Activated CD4-positive, alpha-beta memory T cell treated with anti-CD3 and anti-CD28 coated beads, Interleukin-2, amount 10 ng/mL, durations not matched to agents 7 days and 5 days (primary cell): ENCODE data around the gene CLDN19. TPM values are rescaled to one million over a fixed set of nuclear protein-coding genes. Genes with fewer than 3 reads are reported as not detected.

ENCODE experiments used
- CTCF ChIA-PET: fragments of 350-600 bp; sonication (Branson Sonifier 250); formaldehyde crosslinking; loops from one replicate; lab custom pipeline; 2021; ENCODE audit warnings: antibody characterized with exemption, inconsistent platforms; lab: Charles Lee
- POLR2A ChIA-PET: fragments of 350-600 bp; sonication (Branson Sonifier 250); formaldehyde crosslinking; loops from one replicate; lab custom pipeline; 2021; ENCODE audit warnings: antibody characterized with exemption; lab: Charles Lee
- DNase-seq: peaks from one replicate; pipeline ENCODE4 v3.0.0-alpha.2; 2020
- H3K27ac Mint-ChIP-seq: one replicate; pipeline ENCODE4 v1.8.0; 2021; ENCODE audit warnings: mild to moderate bottlenecking, mixed read lengths
- H3K27me3 Mint-ChIP-seq: one replicate; pipeline ENCODE4 v1.8.0; 2021; ENCODE audit warnings: mixed read lengths
- H3K36me3 Mint-ChIP-seq: one replicate; pipeline ENCODE4 v1.8.0; 2021; ENCODE audit warnings: low read depth, mixed read lengths
- H3K4me1 Mint-ChIP-seq: one replicate; pipeline ENCODE4 v1.8.0; 2021; ENCODE audit warnings: mixed read lengths
- H3K4me3 Mint-ChIP-seq: one replicate; pipeline ENCODE4 v1.8.0; 2021; ENCODE audit warnings: mild to moderate bottlenecking, mixed read lengths
- H3K9me3 Mint-ChIP-seq: one replicate; pipeline ENCODE4 v1.8.0; 2021; ENCODE audit warnings: mixed read lengths
- total RNA-seq, 2 experiments: library from RNA; stranded (reverse); gene quantifications; one replicate each; pipeline ENCODE4 v1.2.3, GENCODE V29; 2021

Gene CLDN19
- total RNA-seq, 2 experiments from 2014 or later: not detected

GRCh38 chr1:42773420-42773819, 33.4 kb upstream of the CLDN19 start:
- no peaks in the 10 kb centered on the region for H3K27me3 Mint-ChIP-seq
- CTCF ChIA-PET: interaction anchor here (1.3 to 2.8 kb wide), 2 partner anchors 10 to 300 kb away, joined by 4 to 8 read pairs; no protein-coding TSS in a partner anchor
- H3K4me3 Mint-ChIP-seq: no peak overlapping the region
- POLR2A ChIA-PET: no interaction called here
- DNase-seq: no peak
- no peak overlapping the region for H3K27ac Mint-ChIP-seq
- H3K4me1 Mint-ChIP-seq: peaks cover 45% of the 10 kb centered on the region
- peaks cover 62% of the 10 kb centered on the region for H3K36me3 Mint-ChIP-seq
- no peaks in the 10 kb centered on the region for H3K9me3 Mint-ChIP-seq

GRCh38 chr1:42769811-42770210, 29.8 kb upstream of the CLDN19 start:
- Mint-ChIP-seq H3K4me3 (no peak overlapping the region), H3K36me3 (peaks cover 28% of the 10 kb centered on the region), H3K27ac (no peak overlapping the region), H3K9me3 (no peaks in the 10 kb centered on the region), H3K4me1 (peaks cover 44% of the 10 kb centered on the region), H3K27me3 (no peaks in the 10 kb centered on the region)
- POLR2A ChIA-PET: no interaction called here
- DNase-seq: no peak
- CTCF ChIA-PET: interaction anchor here (3.8 kb wide), 1 partner anchor 304 kb away, joined by 18 read pairs; no protein-coding TSS in a partner anchor

GRCh38 chr1:42768172-42768571, 28.1 kb upstream of the CLDN19 start:
- Mint-ChIP-seq H3K36me3 (peaks cover 19% of the 10 kb centered on the region), H3K4me3 (no peak overlapping the region), H3K4me1 (peaks cover 40% of the 10 kb centered on the region), H3K27ac (peak overlapping the region; percentile 85), H3K9me3 (no peaks in the 10 kb centered on the region), H3K27me3 (no peaks in the 10 kb centered on the region)
- CTCF ChIA-PET: interaction anchor here (3.0 to 3.8 kb wide), 5 partner anchors 9 to 306 kb away, joined by 13 to 29 read pairs (median 20); partner anchors contain the start of genes PPIH and ZNF691
- POLR2A ChIA-PET: interaction anchor here (0.9 to 4.1 kb wide), 13 partner anchors 9 to 311 kb away, joined by 3 to 55 read pairs (median 8); partner anchors contain the start of genes CCDC30, ERMAP, PPCS and PPIH
- DNase-seq: no peak

- H3K36me3 Mint-ChIP-seq: peaks cover 16% of the 10 kb centered on the region
- no peaks in the 10 kb centered on the region for H3K9me3 Mint-ChIP-seq
- ChIA-PET CTCF (interaction anchor here (0.8 to 3.8 kb wide), 17 partner anchors 10 to 404 kb away, joined by 3 to 29 read pairs (median 9); partner anchors contain the start of genes CCDC30, CFAP57, EBNA1BP2 and PPIH), POLR2A (interaction anchor here (0.6 to 4.1 kb wide), 36 partner anchors 10 to 405 kb away, joined by 3 to 55 read pairs (median 4); partner anchors contain the start of genes CCDC30, CFAP57, EBNA1BP2 and ERMAP)
- no peak overlapping the region for H3K4me3 Mint-ChIP-seq
- H3K27me3 Mint-ChIP-seq: no peaks in the 10 kb centered on the region
- peaks cover 36% of the 10 kb centered on the region for H3K4me1 Mint-ChIP-seq
- no peak for DNase-seq
- peak overlapping the region; percentile 85 for H3K27ac Mint-ChIP-seq
Observed at GRCh38 chr1:42767510-42768000, 27.5 kb upstream of the CLDN19 start.

- H3K27ac Mint-ChIP-seq: peak within 1 kb of the TSS; percentile 85
- peak; percentile 100 for DNase-seq
- H3K36me3 Mint-ChIP-seq: peaks cover 17% of the 10 kb centered on the region
- H3K27me3 Mint-ChIP-seq: no peaks in the 10 kb centered on the region
- ChIA-PET CTCF (interaction anchor here (0.6 to 3.8 kb wide), 22 partner anchors 9 to 1947 kb away, joined by 3 to 29 read pairs (median 5); partner anchors contain the start of genes CCDC30, CFAP57, EBNA1BP2 and PPIH), POLR2A (interaction anchor here (0.6 to 4.1 kb wide), 49 partner anchors 9 to 883 kb away, joined by 3 to 55 read pairs (median 4); partner anchors contain the start of genes CCDC30, CFAP57, CLDN19 and EBNA1BP2)
- no peak within 1 kb of the TSS for H3K4me3 Mint-ChIP-seq
- peaks cover 36% of the 10 kb centered on the region for H3K4me1 Mint-ChIP-seq
- H3K9me3 Mint-ChIP-seq: no peaks in the 10 kb centered on the region
Observed at GRCh38 chr1:42766741-42767509, 26.9 kb upstream of the CLDN19 start, which contains the start of the genes C1orf50 and P3H1. TSS of gene C1orf50 (plus strand) at chr1:42767249. CDS start at chr1:42767312, 63 bp downstream. TSS of gene P3H1 (minus strand) at chr1:42767028. CDS start at chr1:42766971, 57 bp downstream.

- CTCF ChIA-PET: interaction anchor here (0.6 to 3.8 kb wide), 22 partner anchors 8 to 1948 kb away, joined by 3 to 29 read pairs (median 5); partner anchors contain the start of genes CCDC30, CFAP57, EBNA1BP2 and PPIH
- POLR2A ChIA-PET: interaction anchor here (0.6 to 4.1 kb wide), 42 partner anchors 8 to 884 kb away, joined by 3 to 55 read pairs (median 5); partner anchors contain the start of genes CFAP57, CLDN19, EBNA1BP2 and ELOVL1
- H3K4me3 Mint-ChIP-seq: no peak overlapping the region
- peaks cover 35% of the 10 kb centered on the region for H3K4me1 Mint-ChIP-seq
- H3K9me3 Mint-ChIP-seq: no peaks in the 10 kb centered on the region
- peak; percentile 31 for DNase-seq
- peaks cover 24% of the 10 kb centered on the region for H3K36me3 Mint-ChIP-seq
- H3K27ac Mint-ChIP-seq: no peak overlapping the region
- no peaks in the 10 kb centered on the region for H3K27me3 Mint-ChIP-seq
Observed at GRCh38 chr1:42765832-42766740, 26.1 kb upstream of the CLDN19 start.

GRCh38 chr1:42765269-42765668, 25.2 kb upstream of the CLDN19 start:
- no peak overlapping the region for H3K27ac Mint-ChIP-seq
- POLR2A ChIA-PET: interaction anchor here (0.7 to 4.1 kb wide), 8 partner anchors 16 to 885 kb away, joined by 3 to 55 read pairs (median 15); partner anchors contain the start of genes ERMAP, KDM4A, PPIH and SVBP
- H3K27me3 Mint-ChIP-seq: no peaks in the 10 kb centered on the region
- DNase-seq: no peak
- no peaks in the 10 kb centered on the region for H3K9me3 Mint-ChIP-seq
- H3K4me3 Mint-ChIP-seq: no peak overlapping the region
- H3K4me1 Mint-ChIP-seq: peaks cover 31% of the 10 kb centered on the region
- H3K36me3 Mint-ChIP-seq: peaks cover 18% of the 10 kb centered on the region
- CTCF ChIA-PET: interaction anchor here (1.5 to 3.1 kb wide), 3 partner anchors 51 to 107 kb away, joined by 8 to 16 read pairs (median 13); partner anchors contain the start of genes PPIH and YBX1

- CTCF ChIA-PET: interaction anchor here (1.1 to 1.5 kb wide), 2 partner anchors 16 to 84 kb away, joined by 3 to 5 read pairs; partner anchors contain the start of gene ZNF691
- H3K36me3 Mint-ChIP-seq: peaks cover 22% of the 10 kb centered on the region
- H3K27ac Mint-ChIP-seq: no peak overlapping the region
- no peaks in the 10 kb centered on the region for H3K27me3 Mint-ChIP-seq
- no peak overlapping the region for H3K4me3 Mint-ChIP-seq
- no peak for DNase-seq
- H3K4me1 Mint-ChIP-seq: peaks cover 5% of the 10 kb centered on the region
- POLR2A ChIA-PET: no interaction called here
- H3K9me3 Mint-ChIP-seq: no peaks in the 10 kb centered on the region
Observed at GRCh38 chr1:42762269-42762668, 22.2 kb upstream of the CLDN19 start.

GRCh38 chr1:42761567-42761966, 21.5 kb upstream of the CLDN19 start:
- peaks cover 29% of the 10 kb centered on the region for H3K36me3 Mint-ChIP-seq
- no peaks in the 10 kb centered on the region for H3K9me3 Mint-ChIP-seq
- H3K4me3 Mint-ChIP-seq: no peak overlapping the region
- no peak for DNase-seq
- H3K27ac Mint-ChIP-seq: no peak overlapping the region
- ChIA-PET CTCF (interaction anchor here (1.1 kb wide), 1 partner anchor 17 kb away, joined by 3 read pairs; no protein-coding TSS in a partner anchor), POLR2A (no interaction called here)
- H3K4me1 Mint-ChIP-seq: peaks cover 5% of the 10 kb centered on the region
- H3K27me3 Mint-ChIP-seq: no peaks in the 10 kb centered on the region

- peaks cover 44% of the 10 kb centered on the region for H3K36me3 Mint-ChIP-seq
- CTCF ChIA-PET: interaction anchor here (2.9 kb wide), 1 partner anchor 8 kb away, joined by 20 read pairs; the partner anchor contains the start of genes C1orf50 and P3H1
- H3K27ac Mint-ChIP-seq: no peak overlapping the region
- no peaks in the 10 kb centered on the region for H3K9me3 Mint-ChIP-seq
- no peak overlapping the region for H3K4me3 Mint-ChIP-seq
- POLR2A ChIA-PET: interaction anchor here (1.0 to 3.2 kb wide), 2 partner anchors 8 to 421 kb away, joined by 3 to 16 read pairs; partner anchors contain the start of genes C1orf50 and P3H1
- no peak for DNase-seq
- peaks cover 5% of the 10 kb centered on the region for H3K4me1 Mint-ChIP-seq
- no peaks in the 10 kb centered on the region for H3K27me3 Mint-ChIP-seq
Observed at GRCh38 chr1:42759114-42759513, 19.1 kb upstream of the CLDN19 start.

GRCh38 chr1:42758641-42759040, 18.6 kb upstream of the CLDN19 start:
- peaks cover 4% of the 10 kb centered on the region for H3K4me1 Mint-ChIP-seq
- DNase-seq: no peak
- H3K4me3 Mint-ChIP-seq: no peak overlapping the region
- H3K27me3 Mint-ChIP-seq: no peaks in the 10 kb centered on the region
- POLR2A ChIA-PET: interaction anchor here (1.0 to 3.2 kb wide), 2 partner anchors 8 to 420 kb away, joined by 3 to 16 read pairs; partner anchors contain the start of genes C1orf50 and P3H1
- CTCF ChIA-PET: interaction anchor here (2.9 kb wide), 1 partner anchor 8 kb away, joined by 20 read pairs; the partner anchor contains the start of genes C1orf50 and P3H1
- no peaks in the 10 kb centered on the region for H3K9me3 Mint-ChIP-seq
- peaks cover 49% of the 10 kb centered on the region for H3K36me3 Mint-ChIP-seq
- H3K27ac Mint-ChIP-seq: peak overlapping the region; percentile 6
